Smooth muscle cell (in vitro differentiated cells): ENCODE data around the gene ZFHX3. TPM values are rescaled to one million over a fixed set of nuclear protein-coding genes. Genes with fewer than 3 reads are reported as not detected.
"Not testable (repeated sequence)": the region's sequence is repeated elsewhere in the genome, so short reads cannot be mapped to it uniquely, and the experiment has no call there.

Source experiments
- DNase-seq: peaks from one replicate; lab custom pipeline; 2025; ENCODE audit not compliant: unreplicated experiment; lab: John Stamatoyannopoulos, UW
- H2AFZ ChIP-seq: fragments of 200-600 bp; sonication (generic); 2 replicates; pipeline ENCODE4 v1.6.0; 2016; ENCODE audit warnings: antibody characterized with exemption, low read depth, mild to moderate bottlenecking
- H3F3A ChIP-seq: fragments of 200-600 bp; sonication (generic); 2 replicates; pipeline ENCODE4 v1.6.0; 2017; ENCODE audit warnings: antibody characterized with exemption, low read depth
- H3K27ac ChIP-seq: fragments of 200-600 bp; sonication (generic); 2 replicates; pipeline ENCODE4 v1.5.1; 2016; ENCODE audit warnings: low read depth, mild to moderate bottlenecking
- H3K27me3 ChIP-seq: fragments of 200-600 bp; sonication (generic); 2 replicates; pipeline ENCODE4 v1.6.1; 2016; ENCODE audit warnings: low read depth, mild to moderate bottlenecking
- H3K36me3 ChIP-seq: fragments of 200-600 bp; sonication (generic); 2 replicates; pipeline ENCODE4 v1.5.1; 2016; ENCODE audit warnings: low read depth
- H3K4me1 ChIP-seq: fragments of 200-600 bp; sonication (generic); 2 replicates; pipeline ENCODE4 v1.5.1; 2016; ENCODE audit warnings: low read depth
- H3K4me2 ChIP-seq: fragments of 200-600 bp; sonication (generic); 2 replicates; pipeline ENCODE4 v1.6.0; 2016; ENCODE audit warnings: mild to moderate bottlenecking
- H3K4me3 ChIP-seq: fragments of 200-600 bp; sonication (generic); 2 replicates; pipeline ENCODE4 v1.5.1; 2016; ENCODE audit warnings: mild to moderate bottlenecking
- H3K79me2 ChIP-seq: fragments of 200-600 bp; sonication (generic); 2 replicates; pipeline ENCODE4 v1.6.0; 2016; ENCODE audit warnings: low read depth, mild to moderate bottlenecking
- H3K9ac ChIP-seq: fragments of 200-600 bp; sonication (generic); 2 replicates; pipeline ENCODE4 v1.6.0; 2016; ENCODE audit warnings: low read depth
- H3K9me3 ChIP-seq: fragments of 200-600 bp; sonication (generic); replicated peaks from 2 replicates; pipeline ENCODE4 v1.5.1; 2016; ENCODE audit warnings: low read depth
- H4K20me1 ChIP-seq: fragments of 200-600 bp; sonication (generic); 2 replicates; pipeline ENCODE4 v1.6.0; 2016; ENCODE audit warnings: low read depth
- WGBS: methylation state at CpG from one replicate; pipeline ENCODE4 v1.1.7; 2016; ENCODE audit warnings: low lambda C conversion rate; 5-methylcytosine and 5-hydroxymethylcytosine counted together
- polyA plus RNA-seq: library from polyadenylated mRNA; unstranded; fragments of >200 nt; fragmentation: Nextera tagmentation; extraction: Ambion mirVana; gene quantifications from 2 replicates; pipeline ENCODE4 v1.2.1, GENCODE V29; 2016
- total RNA-seq: library from RNA; depleted of rRNA; stranded (reverse); fragments of >200 nt; gene quantifications from 2 replicates; pipeline ENCODE4 v1.2.3, GENCODE V29; 2014
- TF ChIP-seq, protein P1 (sequence below): fragments of 200-600 bp; sonication (generic); IDR thresholded peaks from 2 replicates; pipeline ENCODE4 v1.5.1; 2017; ENCODE audit warnings: borderline replicate concordance, mild to moderate bottlenecking, antibody characterized with exemption; ENCODE audit not compliant: insufficient read depth, poor library complexity, severe bottlenecking

ZFHX3 gene
- total and polyA plus RNA-seq, 2 experiments from 2014 or later, result 3.1 to 9.8 TPM

DNA sequence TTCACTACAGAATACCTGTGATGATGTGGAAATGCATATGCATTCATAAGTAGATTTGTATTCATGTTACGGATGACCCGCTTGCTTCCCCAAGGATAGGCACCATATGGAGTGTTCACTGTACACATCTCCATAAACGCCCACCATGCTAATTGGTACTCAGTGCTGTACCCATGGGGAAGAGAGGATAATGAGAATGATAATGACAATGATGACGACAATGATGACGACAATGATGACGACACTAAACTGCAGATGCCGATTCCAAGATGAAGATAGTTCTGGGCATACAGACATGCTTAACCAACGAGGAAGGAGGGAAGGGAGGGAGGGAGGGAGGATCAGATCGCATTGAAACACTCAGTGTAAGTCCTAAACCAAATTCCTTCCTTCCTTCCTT, 26.5 kb upstream of the ZFHX3 start:
- TF ChIP-seq, protein P1, sequence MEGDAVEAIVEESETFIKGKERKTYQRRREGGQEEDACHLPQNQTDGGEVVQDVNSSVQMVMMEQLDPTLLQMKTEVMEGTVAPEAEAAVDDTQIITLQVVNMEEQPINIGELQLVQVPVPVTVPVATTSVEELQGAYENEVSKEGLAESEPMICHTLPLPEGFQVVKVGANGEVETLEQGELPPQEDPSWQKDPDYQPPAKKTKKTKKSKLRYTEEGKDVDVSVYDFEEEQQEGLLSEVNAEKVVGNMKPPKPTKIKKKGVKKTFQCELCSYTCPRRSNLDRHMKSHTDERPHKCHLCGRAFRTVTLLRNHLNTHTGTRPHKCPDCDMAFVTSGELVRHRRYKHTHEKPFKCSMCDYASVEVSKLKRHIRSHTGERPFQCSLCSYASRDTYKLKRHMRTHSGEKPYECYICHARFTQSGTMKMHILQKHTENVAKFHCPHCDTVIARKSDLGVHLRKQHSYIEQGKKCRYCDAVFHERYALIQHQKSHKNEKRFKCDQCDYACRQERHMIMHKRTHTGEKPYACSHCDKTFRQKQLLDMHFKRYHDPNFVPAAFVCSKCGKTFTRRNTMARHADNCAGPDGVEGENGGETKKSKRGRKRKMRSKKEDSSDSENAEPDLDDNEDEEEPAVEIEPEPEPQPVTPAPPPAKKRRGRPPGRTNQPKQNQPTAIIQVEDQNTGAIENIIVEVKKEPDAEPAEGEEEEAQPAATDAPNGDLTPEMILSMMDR, result no peak
- no peaks in the 10 kb centered on the region for H3K9me3 ChIP-seq
- no peaks in the 10 kb centered on the region for H3K27me3 ChIP-seq
- H2AFZ ChIP-seq, result no peak overlapping the region
- no peaks in the 10 kb centered on the region for H4K20me1 ChIP-seq
- no peak overlapping the region for H3K27ac ChIP-seq
- H3K79me2 ChIP-seq, result no peaks in the 10 kb centered on the region
- no peak for DNase-seq
- no peak overlapping the region for H3K4me2 ChIP-seq
- no peak overlapping the region for H3K9ac ChIP-seq
- WGBS, result 97% methylated on average over 8 of the region's 9 CpGs
- H3K4me1 ChIP-seq, result peaks cover 13% of the 10 kb centered on the region
- H3K36me3 ChIP-seq, result no peaks in the 10 kb centered on the region
- H3F3A ChIP-seq, result peaks cover 11% of the 10 kb centered on the region
- no peak overlapping the region for H3K4me3 ChIP-seq

DNA sequence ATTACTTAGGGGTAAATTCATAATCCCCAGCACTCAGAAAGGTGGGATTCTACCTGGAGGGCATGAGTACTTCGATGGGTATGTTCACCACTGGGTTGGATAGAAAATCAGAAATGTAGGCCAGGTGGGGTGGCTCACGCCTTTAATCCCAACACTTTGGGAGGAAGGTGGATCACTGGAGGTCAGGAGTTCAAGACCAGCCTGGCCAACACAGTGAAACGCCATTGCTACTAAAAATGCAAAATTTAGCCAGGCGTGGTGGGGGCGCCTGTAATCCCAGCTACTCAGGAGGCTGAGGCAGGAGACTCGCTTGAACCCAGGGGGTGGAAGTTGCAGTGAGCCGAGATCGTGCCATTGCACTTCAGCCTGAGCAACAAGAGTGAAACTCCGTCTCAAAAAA, 24.1 kb upstream of the ZFHX3 start:
- not testable (repeated sequence) for H3K9me3 ChIP-seq, H3K27ac ChIP-seq, H4K20me1 ChIP-seq, DNase-seq, H3K4me2 ChIP-seq, H3K9ac ChIP-seq, H3K79me2 ChIP-seq, H3K36me3 ChIP-seq, H3K4me3 ChIP-seq, H2AFZ ChIP-seq, H3K27me3 ChIP-seq
- H3F3A ChIP-seq, result peaks cover 32% of the 10 kb centered on the region
- WGBS, result 96% methylated on average over 9 of the region's 9 CpGs
- peaks cover 18% of the 10 kb centered on the region for H3K4me1 ChIP-seq

DNA sequence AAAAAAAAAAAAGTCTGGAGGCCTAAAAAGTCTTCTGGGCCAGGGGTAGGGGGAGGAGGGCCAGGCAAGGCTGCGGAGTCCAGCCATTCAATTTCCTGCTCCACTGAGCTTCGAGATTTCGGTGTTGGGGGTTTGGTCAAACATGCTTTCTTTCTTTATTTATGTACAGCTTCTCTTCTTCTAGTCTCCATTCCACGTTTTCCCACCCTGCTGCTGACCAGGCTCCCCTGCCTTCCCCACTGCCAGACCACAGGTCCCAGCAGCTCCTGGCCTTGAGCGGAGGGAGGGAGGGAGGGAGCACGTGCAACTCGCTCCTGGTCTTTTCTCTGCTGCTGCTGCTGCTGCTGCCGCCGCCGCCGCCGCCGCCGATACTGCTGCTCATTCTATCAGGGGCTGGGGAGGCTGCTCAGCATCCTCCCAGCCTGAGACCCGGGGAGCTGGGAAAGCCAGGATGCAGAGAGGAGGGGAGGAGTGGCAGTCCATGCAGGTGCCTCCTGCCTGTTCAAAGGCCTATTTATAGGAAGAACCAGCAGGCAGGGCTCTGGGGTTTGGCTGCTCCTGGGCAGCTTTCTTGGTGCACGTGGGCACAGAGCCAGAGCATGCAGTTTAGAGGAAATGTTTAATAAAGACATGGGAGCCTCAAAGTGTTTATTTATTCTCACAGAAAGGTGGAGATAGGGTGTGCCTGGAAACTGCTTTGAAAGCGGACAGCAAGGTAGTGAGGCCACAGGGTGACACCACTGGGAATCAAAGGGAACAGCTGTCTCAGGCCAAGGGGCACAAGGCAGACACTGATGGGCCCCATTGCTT, 23.4 kb upstream of the ZFHX3 start:
- DNase-seq, result no peak
- H2AFZ ChIP-seq, result peak overlapping the region; percentile 54
- peaks cover 34% of the 10 kb centered on the region for H3F3A ChIP-seq
- TF ChIP-seq, protein P1, result no peak
- H3K79me2 ChIP-seq, result no peaks in the 10 kb centered on the region
- no peak overlapping the region for H3K27ac ChIP-seq
- peaks cover 6% of the 10 kb centered on the region for H3K27me3 ChIP-seq
- peak overlapping the region; percentile 74 for H3K4me2 ChIP-seq
- no peaks in the 10 kb centered on the region for H3K36me3 ChIP-seq
- 7% methylated on average over 17 of the region's 17 CpGs for WGBS
- H4K20me1 ChIP-seq, result no peaks in the 10 kb centered on the region
- no peaks in the 10 kb centered on the region for H3K9me3 ChIP-seq
- no peak overlapping the region for H3K9ac ChIP-seq
- peak overlapping the region; percentile 40 for H3K4me3 ChIP-seq
- peaks cover 25% of the 10 kb centered on the region for H3K4me1 ChIP-seq

- no peak for DNase-seq
- Histone ChIP-seq H2AFZ (peak overlapping the region; percentile 69), H3K4me2 (peak overlapping the region; percentile 74), H3K4me3 (no peak overlapping the region), H3F3A (peaks cover 34% of the 10 kb centered on the region), H3K79me2 (no peaks in the 10 kb centered on the region), H4K20me1 (no peaks in the 10 kb centered on the region), H3K9ac (peak overlapping the region; percentile 4), H3K36me3 (no peaks in the 10 kb centered on the region), H3K27ac (peak overlapping the region; percentile 92), H3K27me3 (peaks cover 22% of the 10 kb centered on the region), H3K4me1 (peaks cover 36% of the 10 kb centered on the region), H3K9me3 (no peaks in the 10 kb centered on the region)
- TF ChIP-seq, protein P1, result no peak
- 91% methylated on average over 5 of the region's 5 CpGs for WGBS
Measured at GRCh38 chr16:73069581-73070262, 21.8 kb upstream of the ZFHX3 start.
